Stimulated activated CD8-positive, alpha-beta memory T cell treated with anti-CD3 and anti-CD28 coated beads, Interleukin-7, amount 100 ng/mL, for 48 hours (primary cell): ENCODE data around the gene SLC6A5.

Experiments used
- DNase-seq, 2 donors: peaks; one replicate each; pipeline ENCODE4 v3.0.0-alpha.2; 2020; ENCODE audit warnings: low read depth in 1 of 2; ENCODE audit errors: extremely low read depth in 1 of 2

Gene SLC6A5

GRCh38 chr11:20668131-20668809 is 68.9 kb downstream of the SLC6A5 start:
- DNase-seq = no peak

GRCh38 chr11:20668844-20669819 is 69.7 kb downstream of the SLC6A5 start, which contains the start of gene NELL1:
NELL1 (plus strand) TSS chr11:20669586.
- no peak for DNase-seq

- DNase-seq = no peak
Observed at GRCh38 chr11:20669820-20670684, 70.6 kb downstream of the SLC6A5 start.

GRCh38 chr11:20670932-20671403 is 71.6 kb downstream of the SLC6A5 start:
- DNase-seq = no peak

GRCh38 chr11:20671856-20672546 is 72.6 kb downstream of the SLC6A5 start:
- DNase-seq = no peak

GRCh38 chr11:20672575-20672974 is 73.2 kb downstream of the SLC6A5 start:
- no peak for DNase-seq

GRCh38 chr11:20676658-20677057 is 77.2 kb downstream of the SLC6A5 start:
- DNase-seq = no peak

- no peak for DNase-seq
Observed at GRCh38 chr11:20688761-20689160, 89.4 kb downstream of the SLC6A5 start.

GRCh38 chr11:20707876-20708275 is 108.5 kb downstream of the SLC6A5 start:
- DNase-seq = no peak
